GM23338 (cell line): ENCODE data around the gene LPCAT3. TPM values are rescaled to one million over a fixed set of nuclear protein-coding genes. Genes with fewer than 3 reads are reported as not detected.

Source experiments
- ATAC-seq: fragments of 200-7000 bp; cut with Tn5 transposase; 3 replicates; pipeline ENCODE4 v1.9.1; 2020
- DNase-seq: peaks from one replicate; pipeline ENCODE4 v3.0.0-alpha.2; 2015; ENCODE audit warnings: low spot score
- H2AFZ ChIP-seq: fragments of 200-600 bp; sonication (generic); 2 replicates; pipeline ENCODE4 v1.8.0; 2016; ENCODE audit warnings: antibody characterized with exemption, mild to moderate bottlenecking, moderate library complexity
- H3F3A ChIP-seq: fragments of 200-600 bp; sonication (generic); replicated peaks from 2 replicates; pipeline ENCODE4 v1.8.0; 2017; ENCODE audit warnings: antibody characterized with exemption, mixed run types, low read depth
- H3K27ac ChIP-seq: fragments of 200-600 bp; sonication (generic); 2 replicates; pipeline ENCODE4 v1.6.1; 2016; ENCODE audit warnings: low read depth
- H3K27me3 ChIP-seq: fragments of 200-600 bp; sonication (generic); 2 replicates; pipeline ENCODE4 v1.8.0; 2016; ENCODE audit warnings: mild to moderate bottlenecking, mixed run types, moderate library complexity; ENCODE audit not compliant: insufficient read depth
- H3K36me3 ChIP-seq: fragments of 200-600 bp; sonication (generic); 2 replicates; pipeline ENCODE4 v1.8.0; 2016; ENCODE audit warnings: mild to moderate bottlenecking; ENCODE audit not compliant: insufficient read depth
- H3K4me1 ChIP-seq: fragments of 200-600 bp; sonication (generic); 2 replicates; pipeline ENCODE4 v1.8.0; 2016; ENCODE audit warnings: mild to moderate bottlenecking, moderate library complexity; ENCODE audit not compliant: insufficient read depth
- H3K4me2 ChIP-seq: fragments of 200-600 bp; sonication (generic); 2 replicates; pipeline ENCODE4 v1.7.1; 2017; ENCODE audit warnings: mixed run types
- H3K4me3 ChIP-seq: fragments of 200-600 bp; sonication (generic); 2 replicates; pipeline ENCODE4 v1.6.1; 2016; ENCODE audit warnings: mixed run types
- H3K79me2 ChIP-seq: fragments of 200-600 bp; sonication (generic); replicated peaks from 2 replicates; pipeline ENCODE4 v1.8.0; 2017; ENCODE audit warnings: mild to moderate bottlenecking; ENCODE audit not compliant: insufficient read depth
- H3K9me2 ChIP-seq: fragments of 200-600 bp; sonication (generic); 2 replicates; pipeline ENCODE4 v1.8.0; 2017; ENCODE audit not compliant: insufficient read depth
- H4K20me1 ChIP-seq: fragments of 200-600 bp; sonication (generic); replicated peaks from 2 replicates; pipeline ENCODE4 v1.8.0; 2017; ENCODE audit warnings: mild to moderate bottlenecking; ENCODE audit not compliant: insufficient read depth
- H3K27ac Mint-ChIP-seq: 2 replicates; pipeline ENCODE4 v1.8.0; 2020; ENCODE audit warnings: inconsistent platforms, mild to moderate bottlenecking, moderate library complexity, mixed read lengths
- H3K27me3 Mint-ChIP-seq: 3 replicates; pipeline ENCODE4 v1.8.0; 2022; ENCODE audit warnings: low read depth, mild to moderate bottlenecking, moderate library complexity, mixed read lengths, inconsistent platforms; ENCODE audit not compliant: insufficient read depth, poor library complexity
- H3K36me3 Mint-ChIP-seq: 3 replicates; pipeline ENCODE4 v1.8.0; 2021; ENCODE audit warnings: low read depth, mild to moderate bottlenecking, inconsistent platforms, moderate library complexity, mixed read lengths
- H3K4me1 Mint-ChIP-seq: 3 replicates; pipeline ENCODE4 v1.8.0; 2020; ENCODE audit warnings: mild to moderate bottlenecking, inconsistent platforms, mixed read lengths
- H3K4me3 Mint-ChIP-seq: 3 replicates; pipeline ENCODE4 v1.8.0; 2021; ENCODE audit warnings: moderate library complexity, mild to moderate bottlenecking, inconsistent platforms, mixed read lengths
- H3K9me3 Mint-ChIP-seq: 3 replicates; pipeline ENCODE4 v1.8.0; 2020; ENCODE audit warnings: moderate library complexity, mild to moderate bottlenecking, inconsistent platforms, mixed read lengths
- CREB1 ChIP-seq: fragments of 250-450 bp; sonication (Bioruptor Pico); IDR thresholded peaks from 2 replicates; pipeline ENCODE4 v1.5.0; 2020; ENCODE audit warnings: low read depth, mild to moderate bottlenecking, moderate library complexity
- EZH2 ChIP-seq: fragments of 200-600 bp; sonication (generic); IDR thresholded peaks from one replicate; pipeline ENCODE4 v1.8.0; 2017; ENCODE audit warnings: antibody characterized with exemption, mild to moderate bottlenecking, low read depth; ENCODE audit not compliant: unreplicated experiment
- EZH2phosphoT487 ChIP-seq: fragments of 200-600 bp; sonication (generic); IDR thresholded peaks from one replicate; pipeline ENCODE4 v1.8.1; 2018; ENCODE audit warnings: antibody characterized with exemption; ENCODE audit not compliant: unreplicated experiment
- ZNF114 ChIP-seq: fragments of 250-450 bp; sonication (Bioruptor Pico); IDR thresholded peaks from 2 replicates; pipeline ENCODE4 v1.5.0; 2020; ENCODE audit warnings: mild to moderate bottlenecking, moderate library complexity
- polyA plus RNA-seq: library from polyadenylated mRNA; unstranded; fragments of >200 nt; fragmentation: Nextera tagmentation; extraction: Ambion mirVana; gene quantifications from 2 replicates; pipeline ENCODE4 v1.2.1, GENCODE V29; 2016
- total RNA-seq: library from RNA; depleted of rRNA; stranded (reverse); fragments of >200 nt; shearing (Covaris generic); gene quantifications from 2 replicates; pipeline ENCODE4 v1.2.3, GENCODE V29; 2014
- TF ChIP-seq, protein P1 (sequence below): fragments of 250-450 bp; sonication (Bioruptor Pico); IDR thresholded peaks from 2 replicates; pipeline ENCODE4 v1.5.0; 2020; ENCODE audit warnings: mild to moderate bottlenecking, moderate library complexity
- TF ChIP-seq, protein P2 (sequence below): IDR thresholded peaks from one replicate; pipeline ENCODE4 v1.6.1; 2018; ENCODE audit warnings: antibody characterized with exemption; ENCODE audit not compliant: unreplicated experiment

The LPCAT3 gene
- total and polyA plus RNA-seq, 2 experiments from 2014 or later, result 21.4 to 51.5 TPM

DNA sequence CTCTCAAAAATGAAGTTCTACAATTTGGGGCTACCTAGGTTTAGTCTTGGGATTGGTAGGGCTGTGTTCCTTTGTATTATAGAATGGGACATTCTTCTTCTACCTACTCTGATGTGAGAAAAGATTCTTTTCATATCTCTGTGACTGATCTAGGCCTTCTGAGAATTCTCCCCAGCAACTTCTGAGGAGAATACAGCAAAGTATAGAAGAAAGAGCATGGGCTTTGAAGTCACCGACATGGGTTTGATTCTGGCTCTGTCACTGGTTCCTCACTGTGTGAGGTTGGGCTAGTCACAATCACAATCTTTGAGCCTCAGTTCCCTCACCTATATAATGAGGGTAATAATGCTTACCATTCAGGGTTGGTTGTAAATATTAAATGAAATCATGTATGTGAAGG, 85.5 kb downstream of the LPCAT3 start:
- Histone ChIP-seq H3K27me3 (no peaks in the 10 kb centered on the region), H3K4me3 (no peak overlapping the region), H3K4me1 (peaks cover 28% of the 10 kb centered on the region), H3F3A (peaks cover 34% of the 10 kb centered on the region), H3K36me3 (peaks cover 17% of the 10 kb centered on the region), H4K20me1 (peaks cover 38% of the 10 kb centered on the region), H3K9me2 (no peaks in the 10 kb centered on the region), H3K79me2 (peaks cover 53% of the 10 kb centered on the region), H2AFZ (no peak overlapping the region), H3K4me2 (no peak overlapping the region), H3K27ac (no peak overlapping the region)
- Mint-ChIP-seq H3K4me3 (no peak overlapping the region), H3K4me1 (peaks cover 37% of the 10 kb centered on the region), H3K27me3 (peaks cover 15% of the 10 kb centered on the region), H3K27ac (no peak overlapping the region), H3K36me3 (peaks cover 58% of the 10 kb centered on the region), H3K9me3 (no peaks in the 10 kb centered on the region; the same call in 2 of the 3 replicates)
- ATAC-seq, result no peak
- no peak for DNase-seq
- TF ChIP-seq ZNF114, result no peak
- TF ChIP-seq, protein P1, sequence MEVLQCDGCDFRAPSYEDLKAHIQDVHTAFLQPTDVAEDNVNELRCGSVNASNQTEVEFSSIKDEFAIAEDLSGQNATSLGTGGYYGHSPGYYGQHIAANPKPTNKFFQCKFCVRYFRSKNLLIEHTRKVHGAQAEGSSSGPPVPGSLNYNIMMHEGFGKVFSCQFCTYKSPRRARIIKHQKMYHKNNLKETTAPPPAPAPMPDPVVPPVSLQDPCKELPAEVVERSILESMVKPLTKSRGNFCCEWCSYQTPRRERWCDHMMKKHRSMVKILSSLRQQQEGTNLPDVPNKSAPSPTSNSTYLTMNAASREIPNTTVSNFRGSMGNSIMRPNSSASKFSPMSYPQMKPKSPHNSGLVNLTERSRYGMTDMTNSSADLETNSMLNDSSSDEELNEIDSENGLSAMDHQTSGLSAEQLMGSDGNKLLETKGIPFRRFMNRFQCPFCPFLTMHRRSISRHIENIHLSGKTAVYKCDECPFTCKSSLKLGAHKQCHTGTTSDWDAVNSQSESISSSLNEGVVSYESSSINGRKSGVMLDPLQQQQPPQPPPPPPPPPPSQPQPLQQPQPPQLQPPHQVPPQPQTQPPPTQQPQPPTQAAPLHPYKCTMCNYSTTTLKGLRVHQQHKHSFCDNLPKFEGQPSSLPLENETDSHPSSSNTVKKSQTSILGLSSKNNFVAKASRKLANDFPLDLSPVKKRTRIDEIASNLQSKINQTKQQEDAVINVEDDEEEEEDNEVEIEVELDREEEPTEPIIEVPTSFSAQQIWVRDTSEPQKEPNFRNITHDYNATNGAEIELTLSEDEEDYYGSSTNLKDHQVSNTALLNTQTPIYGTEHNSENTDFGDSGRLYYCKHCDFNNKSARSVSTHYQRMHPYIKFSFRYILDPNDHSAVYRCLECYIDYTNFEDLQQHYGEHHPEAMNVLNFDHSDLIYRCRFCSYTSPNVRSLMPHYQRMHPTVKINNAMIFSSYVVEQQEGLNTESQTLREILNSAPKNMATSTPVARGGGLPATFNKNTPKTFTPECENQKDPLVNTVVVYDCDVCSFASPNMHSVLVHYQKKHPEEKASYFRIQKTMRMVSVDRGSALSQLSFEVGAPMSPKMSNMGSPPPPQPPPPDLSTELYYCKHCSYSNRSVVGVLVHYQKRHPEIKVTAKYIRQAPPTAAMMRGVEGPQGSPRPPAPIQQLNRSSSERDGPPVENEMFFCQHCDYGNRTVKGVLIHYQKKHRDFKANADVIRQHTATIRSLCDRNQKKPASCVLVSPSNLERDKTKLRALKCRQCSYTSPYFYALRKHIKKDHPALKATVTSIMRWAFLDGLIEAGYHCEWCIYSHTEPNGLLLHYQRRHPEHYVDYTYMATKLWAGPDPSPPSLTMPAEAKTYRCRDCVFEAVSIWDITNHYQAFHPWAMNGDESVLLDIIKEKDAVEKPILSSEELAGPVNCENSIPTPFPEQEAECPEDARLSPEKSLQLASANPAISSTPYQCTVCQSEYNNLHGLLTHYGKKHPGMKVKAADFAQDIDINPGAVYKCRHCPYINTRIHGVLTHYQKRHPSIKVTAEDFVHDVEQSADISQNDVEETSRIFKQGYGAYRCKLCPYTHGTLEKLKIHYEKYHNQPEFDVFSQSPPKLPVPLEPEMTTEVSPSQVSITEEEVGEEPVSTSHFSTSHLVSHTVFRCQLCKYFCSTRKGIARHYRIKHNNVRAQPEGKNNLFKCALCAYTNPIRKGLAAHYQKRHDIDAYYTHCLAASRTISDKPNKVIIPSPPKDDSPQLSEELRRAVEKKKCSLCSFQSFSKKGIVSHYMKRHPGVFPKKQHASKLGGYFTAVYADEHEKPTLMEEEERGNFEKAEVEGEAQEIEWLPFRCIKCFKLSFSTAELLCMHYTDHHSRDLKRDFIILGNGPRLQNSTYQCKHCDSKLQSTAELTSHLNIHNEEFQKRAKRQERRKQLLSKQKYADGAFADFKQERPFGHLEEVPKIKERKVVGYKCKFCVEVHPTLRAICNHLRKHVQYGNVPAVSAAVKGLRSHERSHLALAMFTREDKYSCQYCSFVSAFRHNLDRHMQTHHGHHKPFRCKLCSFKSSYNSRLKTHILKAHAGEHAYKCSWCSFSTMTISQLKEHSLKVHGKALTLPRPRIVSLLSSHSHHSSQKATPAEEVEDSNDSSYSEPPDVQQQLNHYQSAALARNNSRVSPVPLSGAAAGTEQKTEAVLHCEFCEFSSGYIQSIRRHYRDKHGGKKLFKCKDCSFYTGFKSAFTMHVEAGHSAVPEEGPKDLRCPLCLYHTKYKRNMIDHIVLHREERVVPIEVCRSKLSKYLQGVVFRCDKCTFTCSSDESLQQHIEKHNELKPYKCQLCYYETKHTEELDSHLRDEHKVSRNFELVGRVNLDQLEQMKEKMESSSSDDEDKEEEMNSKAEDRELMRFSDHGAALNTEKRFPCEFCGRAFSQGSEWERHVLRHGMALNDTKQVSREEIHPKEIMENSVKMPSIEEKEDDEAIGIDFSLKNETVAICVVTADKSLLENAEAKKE, result no peak

DNA sequence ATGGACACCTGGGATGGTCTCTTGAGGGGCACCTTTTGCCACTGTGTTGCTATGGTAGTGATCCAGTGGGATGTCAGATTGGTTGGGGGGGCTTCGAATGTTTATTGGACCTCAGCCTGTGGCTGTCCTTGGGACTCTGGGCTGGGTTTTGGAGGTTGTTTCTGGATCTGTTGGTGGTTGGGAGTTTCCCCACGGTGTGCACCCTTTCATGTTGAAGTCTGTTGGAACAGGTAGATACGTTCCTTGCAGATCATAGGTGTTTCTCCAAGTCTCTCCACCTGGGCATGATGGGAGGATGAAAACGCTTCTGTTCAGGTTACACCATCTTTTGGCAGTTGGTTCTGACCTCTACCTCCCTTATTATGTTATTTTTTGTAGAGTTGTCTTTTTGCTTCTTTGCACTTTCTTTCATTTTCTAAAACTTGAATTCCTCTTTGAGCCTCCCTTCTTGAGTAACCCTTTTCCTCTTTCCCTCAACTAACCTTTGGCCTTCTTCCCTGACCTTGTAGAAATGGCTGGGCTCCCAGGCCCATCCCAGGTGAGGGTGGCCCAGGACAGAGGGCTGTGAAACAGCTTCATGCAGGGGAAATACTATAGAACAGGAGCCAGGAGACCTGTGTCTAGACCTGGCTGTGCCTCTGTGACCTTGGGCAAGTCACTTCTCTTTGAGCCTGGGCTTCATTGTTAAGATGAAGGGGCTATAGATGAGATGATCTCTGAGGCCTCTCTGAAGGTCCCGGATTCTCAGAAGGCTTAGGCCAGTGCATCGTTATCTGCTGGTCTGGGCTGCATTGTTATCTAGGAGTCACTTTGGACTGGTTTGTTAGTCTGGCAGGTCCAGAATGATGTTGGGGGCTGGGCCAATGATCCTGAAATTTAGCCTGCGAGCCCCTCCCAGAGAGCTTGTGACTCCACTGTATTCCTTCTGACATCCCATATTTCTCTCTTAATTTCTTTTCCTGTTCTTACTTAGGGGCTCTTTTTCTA, 88.5 kb downstream of the LPCAT3 start:
- Histone ChIP-seq H3K4me2 (peak overlapping the region; percentile 99), H3K4me1 (peaks cover 47% of the 10 kb centered on the region), H3K79me2 (peaks cover 59% of the 10 kb centered on the region), H3K4me3 (peak overlapping the region; percentile 97), H2AFZ (no peak overlapping the region), H3F3A (peaks cover 42% of the 10 kb centered on the region), H3K36me3 (peaks cover 10% of the 10 kb centered on the region), H4K20me1 (peaks cover 32% of the 10 kb centered on the region), H3K9me2 (no peaks in the 10 kb centered on the region), H3K27ac (no peak overlapping the region), H3K27me3 (no peaks in the 10 kb centered on the region)
- DNase-seq, result no peak
- Mint-ChIP-seq H3K4me3 (peak overlapping the region; percentile 97), H3K27me3 (peaks cover 22% of the 10 kb centered on the region), H3K27ac (no peak overlapping the region), H3K9me3 (no peaks in the 10 kb centered on the region; the same call in 1 of the 3 replicates), H3K36me3 (peaks cover 37% of the 10 kb centered on the region), H3K4me1 (peaks cover 45% of the 10 kb centered on the region)
- ATAC-seq, result no peak
- TF ChIP-seq EZH2, result no peak
- TF ChIP-seq, protein P2, sequence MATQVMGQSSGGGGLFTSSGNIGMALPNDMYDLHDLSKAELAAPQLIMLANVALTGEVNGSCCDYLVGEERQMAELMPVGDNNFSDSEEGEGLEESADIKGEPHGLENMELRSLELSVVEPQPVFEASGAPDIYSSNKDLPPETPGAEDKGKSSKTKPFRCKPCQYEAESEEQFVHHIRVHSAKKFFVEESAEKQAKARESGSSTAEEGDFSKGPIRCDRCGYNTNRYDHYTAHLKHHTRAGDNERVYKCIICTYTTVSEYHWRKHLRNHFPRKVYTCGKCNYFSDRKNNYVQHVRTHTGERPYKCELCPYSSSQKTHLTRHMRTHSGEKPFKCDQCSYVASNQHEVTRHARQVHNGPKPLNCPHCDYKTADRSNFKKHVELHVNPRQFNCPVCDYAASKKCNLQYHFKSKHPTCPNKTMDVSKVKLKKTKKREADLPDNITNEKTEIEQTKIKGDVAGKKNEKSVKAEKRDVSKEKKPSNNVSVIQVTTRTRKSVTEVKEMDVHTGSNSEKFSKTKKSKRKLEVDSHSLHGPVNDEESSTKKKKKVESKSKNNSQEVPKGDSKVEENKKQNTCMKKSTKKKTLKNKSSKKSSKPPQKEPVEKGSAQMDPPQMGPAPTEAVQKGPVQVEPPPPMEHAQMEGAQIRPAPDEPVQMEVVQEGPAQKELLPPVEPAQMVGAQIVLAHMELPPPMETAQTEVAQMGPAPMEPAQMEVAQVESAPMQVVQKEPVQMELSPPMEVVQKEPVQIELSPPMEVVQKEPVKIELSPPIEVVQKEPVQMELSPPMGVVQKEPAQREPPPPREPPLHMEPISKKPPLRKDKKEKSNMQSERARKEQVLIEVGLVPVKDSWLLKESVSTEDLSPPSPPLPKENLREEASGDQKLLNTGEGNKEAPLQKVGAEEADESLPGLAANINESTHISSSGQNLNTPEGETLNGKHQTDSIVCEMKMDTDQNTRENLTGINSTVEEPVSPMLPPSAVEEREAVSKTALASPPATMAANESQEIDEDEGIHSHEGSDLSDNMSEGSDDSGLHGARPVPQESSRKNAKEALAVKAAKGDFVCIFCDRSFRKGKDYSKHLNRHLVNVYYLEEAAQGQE, result no peak
- TF ChIP-seq EZH2phosphoT487, result no peak
- TF ChIP-seq CREB1 (CRISPR knock-in tag), result no peak
